A204.1 (cell line): Measurements from ENCODE around the gene KRTAP20-1.

ENCODE experiments used
- FAIRE-seq: peaks from 2 replicates; lab custom pipeline; 2012; peaks lifted over from hg19 to GRCh38; lab: Jason Lieb, UNC

KRTAP20-1 gene, protein sequence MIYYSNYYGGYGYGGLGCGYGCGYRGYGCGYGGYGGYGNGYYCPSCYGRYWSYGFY

DNA sequence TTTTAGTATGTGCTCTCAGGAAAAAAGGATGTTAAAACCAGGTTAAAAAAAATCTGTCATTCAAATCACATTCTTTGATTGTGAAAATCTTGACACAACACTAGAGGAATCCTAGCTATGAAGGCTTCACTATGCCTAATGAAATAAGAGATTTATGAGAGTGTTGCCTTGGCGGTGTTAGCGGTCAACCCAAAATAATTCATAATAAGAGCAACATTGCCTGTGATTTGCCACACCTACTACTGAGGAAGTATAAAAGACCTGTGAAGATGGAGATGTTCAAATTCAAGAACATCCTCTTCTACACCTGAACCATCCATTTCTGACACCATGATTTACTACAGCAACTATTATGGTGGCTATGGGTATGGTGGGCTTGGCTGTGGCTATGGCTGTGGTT lies at the start of gene KRTAP20-1:
TSS of gene KRTAP20-1 (plus strand) at position 301 of the 400 bp plus-strand sequence. CDS start at position 331, 30 bp downstream.
- no peak for FAIRE-seq

GRCh38 chr21:30567617-30568016 lies 48.6 kb upstream of the KRTAP20-1 start:
- FAIRE-seq: no peak

DNA sequence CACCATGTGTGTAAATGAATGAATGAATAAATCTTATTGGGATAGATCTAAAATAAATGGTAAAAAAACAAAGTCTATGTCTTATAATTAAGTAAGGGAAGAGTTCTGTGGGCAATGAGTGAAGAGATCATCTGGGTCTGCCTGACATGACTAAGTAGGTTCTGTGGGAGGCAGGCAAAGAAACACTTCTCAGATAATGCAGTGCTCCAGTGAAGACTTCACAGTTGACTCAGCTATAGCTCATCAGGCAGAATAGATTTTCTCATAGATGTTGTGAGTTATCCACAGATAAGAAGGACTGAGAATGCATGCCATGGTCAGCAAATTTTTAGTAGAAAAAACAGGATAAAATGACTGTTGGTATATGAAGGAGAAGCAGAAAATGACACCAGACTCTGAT lies 38.5 kb upstream of the KRTAP20-1 start:
- FAIRE-seq: no peak

DNA sequence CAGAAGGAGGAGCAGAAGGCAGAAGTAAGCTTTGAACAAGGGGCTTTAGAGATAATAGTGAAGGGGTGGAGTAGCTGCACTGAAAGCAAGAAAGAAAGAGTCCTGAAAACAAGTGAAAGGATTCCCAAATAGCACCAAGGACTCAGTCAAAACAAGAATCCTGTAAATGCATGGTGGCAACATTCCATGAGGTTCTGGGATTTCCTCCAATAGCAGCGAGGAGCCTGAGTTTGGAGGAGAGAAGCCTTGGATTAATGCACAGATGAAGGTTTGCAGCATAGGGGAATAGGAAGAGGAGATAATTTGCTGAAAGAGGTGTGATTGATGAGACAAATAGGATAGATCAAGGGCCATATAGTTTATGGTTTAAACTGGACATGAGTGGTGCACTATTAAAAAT lies 36.9 kb upstream of the KRTAP20-1 start:
- no peak for FAIRE-seq

GRCh38 chr21:30580132-30580531 lies 36.1 kb upstream of the KRTAP20-1 start:
- FAIRE-seq: no peak

DNA sequence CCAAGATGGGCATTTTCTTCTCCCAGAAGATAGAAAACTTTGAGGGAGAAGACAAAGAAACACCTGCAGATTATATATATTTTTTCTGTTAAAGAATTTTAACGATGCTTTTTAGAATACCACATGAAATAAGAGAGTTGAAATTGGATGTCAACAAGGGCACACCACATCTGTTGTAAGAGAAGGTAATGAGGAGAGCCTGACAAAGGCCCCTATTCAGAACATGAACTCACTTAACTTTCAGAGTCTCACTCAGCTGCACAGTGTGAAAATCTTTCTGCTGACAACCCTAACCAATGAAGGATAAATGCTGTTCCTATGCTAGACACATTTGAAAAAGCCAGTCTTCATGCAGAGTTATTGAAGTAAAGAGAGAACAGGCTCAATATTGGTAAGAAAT lies 33.4 kb upstream of the KRTAP20-1 start:
- no peak for FAIRE-seq

DNA sequence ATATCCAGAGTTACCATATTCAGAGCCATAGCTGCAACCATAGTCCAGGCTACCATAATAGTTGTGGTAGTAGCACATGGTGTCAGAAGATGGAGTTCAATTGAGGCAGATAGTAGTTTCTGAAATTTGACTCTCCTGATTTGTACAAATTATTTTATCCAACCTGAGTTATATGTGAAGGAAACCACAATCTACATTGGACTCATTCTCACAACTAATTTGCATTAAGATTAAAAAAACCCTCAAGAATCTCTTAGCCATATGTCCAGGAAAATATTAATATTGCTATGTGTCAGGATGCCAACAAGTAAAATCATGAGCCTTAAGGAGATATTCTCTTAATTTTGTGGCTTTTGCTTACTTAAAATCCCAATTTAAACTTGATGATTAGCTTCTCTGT lies 25.9 kb upstream of the KRTAP20-1 start, which contains the start of gene KRTAP22-2:
TSS of gene KRTAP22-2 (minus strand) at position 101 of the 400 bp plus-strand sequence.
- no peak for FAIRE-seq

GRCh38 chr21:30592140-30592539 lies 24.1 kb upstream of the KRTAP20-1 start, which contains the start of gene KRTAP6-3:
Gene KRTAP6-3, plus strand, starts transcription at chr21:30592440. Its CDS starts 6 bp downstream, at chr21:30592446.
- no peak for FAIRE-seq

GRCh38 chr21:30598802-30599201 lies 17.4 kb upstream of the KRTAP20-1 start, which contains the start of gene KRTAP6-2:
Gene KRTAP6-2, minus strand, starts transcription at chr21:30598902. Its CDS starts 28 bp downstream, at chr21:30598874.
- FAIRE-seq: no peak

- FAIRE-seq: no peak
Observed at GRCh38 chr21:30600787-30601186, 15.4 kb upstream of the KRTAP20-1 start, which contains the start of gene KRTAP22-1. Gene KRTAP22-1, plus strand, starts transcription at chr21:30601087.

GRCh38 chr21:30605968-30606367 lies 10.3 kb upstream of the KRTAP20-1 start:
- FAIRE-seq: no peak

GRCh38 chr21:30612132-30612531 lies 4.1 kb upstream of the KRTAP20-1 start:
- FAIRE-seq: no peak

DNA sequence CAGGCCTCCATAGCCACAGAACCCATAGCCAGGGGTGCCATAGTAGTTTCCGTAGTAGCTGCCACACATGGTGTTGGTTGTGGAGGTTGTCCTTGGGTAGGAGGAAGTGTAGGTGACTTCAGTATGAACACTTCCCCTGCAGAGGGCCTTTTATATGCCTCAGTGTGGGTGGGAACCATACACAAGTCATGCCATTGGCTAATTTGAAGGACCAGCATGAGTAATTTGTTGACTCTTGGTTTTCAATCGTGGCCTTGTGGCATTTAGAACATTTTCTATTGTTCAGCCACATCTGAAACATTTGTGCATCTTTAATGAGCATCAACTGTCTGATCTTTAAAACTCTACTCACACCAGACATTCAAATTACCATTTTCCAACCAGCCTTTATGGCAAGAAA lies 2.4 kb upstream of the KRTAP20-1 start, which contains the start of gene KRTAP6-1:
TSS of gene KRTAP6-1 (minus strand) at position 95 of the 400 bp plus-strand sequence. CDS start at position 69, 26 bp downstream.
- FAIRE-seq: no peak

GRCh38 chr21:30615199-30615598 lies 1.0 kb upstream of the KRTAP20-1 start:
- no peak for FAIRE-seq

DNA sequence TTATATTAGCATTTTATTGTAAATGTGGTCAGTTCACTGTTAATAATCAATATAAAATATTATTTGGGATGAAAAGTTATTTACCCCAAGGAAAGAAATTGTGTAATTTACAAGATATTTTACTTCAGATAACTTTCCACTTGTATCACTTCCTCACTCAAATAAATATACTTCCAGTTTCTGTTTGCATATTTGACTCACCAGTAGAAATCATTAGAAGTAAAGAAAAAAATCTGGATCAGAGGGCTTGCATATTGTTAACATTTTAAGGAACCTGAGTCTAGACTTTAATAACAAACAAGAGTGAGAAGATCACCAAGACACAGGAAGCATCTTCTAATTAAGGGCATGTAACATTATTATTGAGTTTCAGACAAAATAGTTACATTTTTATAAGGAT lies 3.9 kb downstream of the KRTAP20-1 start:
- no peak for FAIRE-seq

GRCh38 chr21:30620522-30620921 lies 4.3 kb downstream of the KRTAP20-1 start, which contains the start of gene KRTAP20-4:
Gene KRTAP20-4, plus strand, starts transcription at chr21:30620627.
- no peak for FAIRE-seq

- no peak for FAIRE-seq
Observed at GRCh38 chr21:30623362-30623761, 7.1 kb downstream of the KRTAP20-1 start.

GRCh38 chr21:30625449-30626165 lies 9.4 kb downstream of the KRTAP20-1 start:
- no peak for FAIRE-seq

DNA sequence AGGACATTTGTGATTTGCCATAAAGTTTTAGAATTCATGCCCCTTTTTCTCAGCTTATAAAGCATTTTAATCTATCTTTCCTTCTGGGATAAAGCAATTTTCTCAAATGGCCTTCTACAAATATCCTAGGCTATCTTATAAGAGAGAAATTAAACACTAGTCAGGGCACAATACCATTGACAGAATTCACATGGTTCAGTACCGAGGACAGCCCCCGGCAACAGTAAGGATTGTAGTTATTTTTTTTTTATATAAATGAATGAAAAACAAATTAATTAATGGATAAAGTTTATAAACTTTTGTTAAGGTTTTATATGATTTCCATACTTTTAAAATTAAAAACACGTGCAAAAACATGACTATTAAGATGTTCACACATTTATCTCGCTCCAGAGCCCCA lies 11.9 kb downstream of the KRTAP20-1 start:
- FAIRE-seq: no peak

- no peak for FAIRE-seq
Observed at GRCh38 chr21:30629200-30629599, 13.0 kb downstream of the KRTAP20-1 start.

DNA sequence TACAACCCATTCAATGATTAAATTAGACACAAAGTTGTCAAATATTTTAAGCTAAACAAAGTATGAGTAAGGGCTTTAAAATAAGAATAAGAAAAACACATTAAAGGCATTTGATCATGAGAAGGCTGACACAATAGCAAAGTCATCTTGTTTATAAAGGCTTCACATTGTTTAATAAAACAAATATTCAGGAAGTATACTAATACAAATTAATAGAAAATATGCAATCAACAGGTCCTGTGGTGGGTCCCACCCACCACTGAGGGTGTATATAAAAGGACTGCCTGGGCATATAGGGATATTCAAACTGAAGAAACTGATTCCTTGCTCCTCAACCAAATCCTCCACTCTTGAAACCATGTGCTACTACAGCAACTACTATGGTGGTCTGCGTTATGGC lies 18.7 kb downstream of the KRTAP20-1 start, which contains the start of gene KRTAP20-2:
TSS of gene KRTAP20-2 (plus strand) at position 301 of the 400 bp plus-strand sequence. CDS start at position 359, 58 bp downstream.
- FAIRE-seq: no peak

GRCh38 chr21:30638686-30639085 lies 22.5 kb downstream of the KRTAP20-1 start:
- no peak for FAIRE-seq

- FAIRE-seq: no peak
Observed at GRCh38 chr21:30642564-30642963, 26.3 kb downstream of the KRTAP20-1 start, which contains the start of gene KRTAP20-3. Gene KRTAP20-3, plus strand, starts transcription at chr21:30642864.
